GM15510 (cell line): ENCODE results near the gene NMD3.

Source experiments
- POLR2A ChIP-seq: IDR thresholded peaks from 3 replicates; pipeline ENCODE4 v1.6.1; 2011; ENCODE audit warnings: borderline replicate concordance; ENCODE audit not compliant: insufficient read length; ENCODE audit errors: extremely low read depth

The NMD3 gene

GRCh38 chr3:161296814-161297213 lies 75.7 kb downstream of the NMD3 start:
- TF ChIP-seq POLR2A: no peak
